Measurements from ENCODE around the gene INSC.

INSC gene

DNA sequence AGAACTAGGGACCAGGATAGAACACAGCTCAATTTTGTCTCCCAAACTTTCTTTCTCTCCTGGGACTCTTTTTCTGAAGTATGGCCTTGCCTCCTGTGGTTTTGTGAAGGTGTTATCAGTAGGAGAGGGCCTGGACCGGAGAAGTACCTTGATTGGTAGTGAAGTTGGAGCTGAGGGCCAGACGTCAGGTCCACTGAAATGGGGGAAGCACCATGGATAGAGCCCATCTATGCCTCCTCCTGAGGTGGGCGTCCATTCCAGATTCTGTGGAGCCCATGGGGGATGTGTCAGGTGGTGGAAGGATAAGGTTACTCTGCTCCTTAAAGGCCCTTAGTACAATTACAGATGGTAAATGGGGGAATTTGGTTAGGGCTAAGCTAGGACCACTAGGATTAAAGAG lies 109.7 kb downstream of the INSC start:
- no peak for DNase-seq

DNA sequence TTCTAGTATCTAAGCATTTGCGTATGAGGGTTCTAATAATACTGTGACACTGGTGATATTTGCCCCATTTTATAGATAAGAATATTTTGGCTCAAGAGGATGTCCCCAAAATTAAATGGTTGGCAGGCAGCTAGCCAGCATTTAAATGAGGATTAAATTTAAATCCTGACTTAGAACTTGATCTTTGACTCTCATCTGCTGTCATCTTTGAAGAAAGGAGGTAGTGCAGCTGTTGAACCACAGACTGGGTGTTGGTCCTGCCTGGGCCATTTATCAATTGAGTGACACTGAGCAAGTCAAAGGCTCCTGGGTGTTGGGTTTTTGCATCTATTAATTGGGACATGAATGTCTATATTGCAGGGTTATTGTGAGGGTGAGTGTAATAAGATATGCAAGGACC lies 112.3 kb downstream of the INSC start:
- no peak for DNase-seq

DNA sequence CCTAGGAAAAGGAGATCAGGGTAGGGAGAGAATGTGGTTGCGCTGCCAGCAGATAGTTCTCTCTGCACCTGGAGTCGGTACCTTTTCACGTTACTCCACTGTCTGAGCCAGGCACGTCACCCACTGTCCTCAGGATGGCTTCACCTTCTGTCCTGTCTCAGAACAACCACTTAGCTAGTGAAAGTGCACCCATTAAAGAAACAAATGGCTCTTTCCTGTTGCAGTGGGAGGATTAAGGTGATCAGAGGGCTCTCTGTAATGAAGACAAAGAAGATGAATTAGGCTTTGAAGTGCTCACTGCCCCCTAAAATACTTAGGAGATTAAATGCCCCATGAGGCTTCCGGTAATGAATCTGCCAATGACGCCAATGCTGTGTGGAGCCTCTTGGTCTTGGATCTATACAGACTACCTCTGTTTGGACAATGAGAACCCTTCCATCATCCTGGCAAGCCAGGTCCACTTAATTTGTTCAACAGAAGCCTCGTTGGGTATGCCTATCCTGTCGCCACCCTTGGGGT lies 113.7 kb downstream of the INSC start:
- no peak for DNase-seq

DNA sequence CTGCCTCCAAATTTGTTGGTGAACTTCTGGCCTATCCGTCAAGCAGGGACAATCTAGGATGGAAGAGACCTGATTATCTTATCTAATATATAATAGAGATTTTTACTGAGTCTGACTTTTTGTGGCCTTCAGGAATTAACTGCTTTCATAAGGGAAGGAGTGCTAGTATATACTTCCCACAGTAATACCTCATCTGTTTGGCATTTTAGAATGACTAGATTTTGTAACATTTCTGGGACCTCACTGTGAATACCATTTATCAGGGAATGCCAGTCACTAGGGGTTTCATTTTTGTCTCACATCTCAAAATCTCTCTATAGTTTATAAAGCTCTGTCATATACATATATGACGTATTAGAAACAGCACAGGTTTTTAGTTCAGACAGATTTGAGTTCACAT lies 114.3 kb downstream of the INSC start:
- no peak for DNase-seq

DNA sequence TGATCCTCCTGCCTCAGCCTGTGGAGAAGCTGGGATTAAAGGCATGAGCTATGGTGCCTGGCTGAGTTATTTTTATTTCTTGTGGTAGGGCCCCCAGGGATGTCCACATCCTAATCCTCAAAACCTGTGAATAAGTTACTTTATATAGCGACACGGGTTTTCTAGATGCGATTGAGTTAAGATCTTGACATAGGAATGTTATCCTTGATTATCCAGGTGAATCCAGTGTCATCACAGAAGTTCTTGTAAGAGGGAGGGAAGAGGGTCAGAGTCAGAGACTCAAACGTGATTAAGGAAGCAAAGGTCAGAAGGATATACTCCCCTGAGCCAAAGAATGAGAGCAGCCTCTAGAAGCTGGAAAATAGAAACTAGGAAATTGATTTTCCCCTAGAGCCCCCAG lies 117.8 kb downstream of the INSC start:
- no peak for DNase-seq

DNA sequence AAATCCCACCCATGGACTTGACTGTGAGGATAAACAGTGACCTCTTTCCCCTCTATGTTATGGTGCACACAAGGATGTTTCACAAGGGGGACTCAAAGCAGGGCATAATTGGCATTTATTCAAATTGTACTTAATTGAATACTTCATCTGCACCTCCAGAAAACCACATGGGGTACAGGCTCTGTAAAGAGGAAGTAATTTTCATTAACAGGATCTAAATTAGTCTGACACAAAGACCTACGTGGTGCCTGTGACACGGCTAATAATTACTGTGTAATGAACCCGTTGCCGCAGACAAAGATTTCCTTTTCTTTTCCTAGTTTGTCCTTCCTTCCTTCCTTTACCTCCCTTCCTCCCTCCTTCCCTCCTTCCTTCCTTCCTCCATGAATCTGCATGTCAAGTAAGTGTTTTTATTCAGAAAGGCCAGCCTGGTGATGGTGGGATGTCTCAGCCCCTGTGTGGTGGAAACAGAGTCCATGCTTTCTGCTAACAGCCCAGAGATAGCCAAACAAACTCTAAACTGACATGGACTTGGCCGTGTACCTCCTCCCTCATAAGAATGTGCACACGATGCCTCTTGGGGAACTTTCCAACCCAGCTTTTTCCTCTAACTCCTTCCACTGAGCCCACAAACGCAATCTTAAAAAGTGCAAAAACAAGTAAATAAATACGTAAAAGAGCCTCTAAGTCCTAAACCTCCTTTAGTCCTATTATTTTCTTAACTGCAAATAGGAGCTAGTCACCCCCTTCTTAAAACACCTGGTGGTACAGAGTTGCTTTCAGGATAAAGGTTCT lies 118.8 kb downstream of the INSC start:
- no peak for DNase-seq

DNA sequence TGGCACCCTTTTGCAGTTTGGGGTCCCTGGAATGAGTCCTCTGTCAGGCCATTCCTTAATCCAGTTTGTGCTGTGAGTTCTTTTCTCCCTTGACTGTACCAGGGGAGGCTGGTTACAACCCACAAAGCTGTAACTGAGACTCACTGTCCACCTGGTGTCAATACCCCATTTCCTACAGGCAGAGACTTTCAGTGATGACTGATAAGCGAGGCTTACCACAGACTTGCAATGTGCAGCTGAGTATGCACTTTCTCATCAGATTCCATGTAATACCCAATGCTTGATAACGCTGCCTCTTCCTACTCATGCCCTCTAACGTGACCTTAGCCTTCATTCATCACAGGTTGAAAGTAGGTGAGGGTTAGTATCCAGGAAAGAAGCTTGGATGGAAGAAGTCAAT lies 120.1 kb downstream of the INSC start:
- DNase-seq = no peak

DNA sequence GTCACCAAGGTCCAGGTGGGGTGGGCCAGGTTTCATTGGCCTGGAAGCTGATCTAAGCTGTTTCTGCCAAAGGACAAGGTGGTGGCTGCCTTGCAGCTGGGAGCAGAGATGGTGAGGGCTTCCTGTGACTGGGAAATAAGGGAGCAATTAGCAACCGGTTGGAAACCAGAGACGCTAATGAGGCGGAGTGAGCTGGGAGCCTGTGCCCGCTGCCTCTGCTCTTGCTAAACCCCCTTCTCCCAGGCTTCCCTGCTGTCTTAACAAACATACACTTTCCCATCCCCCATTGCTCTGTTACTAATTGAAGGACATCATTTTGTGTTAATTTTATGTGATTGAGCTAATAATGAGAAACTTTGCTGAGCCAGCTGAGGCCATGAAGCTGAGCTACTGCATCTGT lies 121.8 kb downstream of the INSC start:
- DNase-seq = no peak

DNA sequence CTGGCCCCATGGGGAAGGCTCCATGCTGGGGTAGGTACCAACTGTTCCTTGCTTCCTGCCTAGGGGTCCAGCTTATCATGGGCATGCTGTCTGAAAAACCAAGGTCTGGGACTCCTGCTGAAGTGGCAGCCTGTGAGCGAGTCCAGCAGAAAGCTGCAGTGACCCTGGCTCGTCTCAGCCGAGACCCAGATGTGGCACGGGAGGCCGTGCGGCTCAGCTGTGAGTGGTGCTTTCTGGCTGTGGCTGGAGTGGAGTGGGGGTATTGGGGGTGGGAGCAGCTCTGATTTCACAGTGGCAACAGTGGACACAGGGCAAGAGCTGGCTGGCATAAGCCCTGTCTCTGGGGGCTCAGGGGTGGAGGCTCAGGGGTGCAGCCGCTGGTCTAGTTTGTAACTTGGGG lies 124.1 kb downstream of the INSC start:
- no peak for DNase-seq

DNA sequence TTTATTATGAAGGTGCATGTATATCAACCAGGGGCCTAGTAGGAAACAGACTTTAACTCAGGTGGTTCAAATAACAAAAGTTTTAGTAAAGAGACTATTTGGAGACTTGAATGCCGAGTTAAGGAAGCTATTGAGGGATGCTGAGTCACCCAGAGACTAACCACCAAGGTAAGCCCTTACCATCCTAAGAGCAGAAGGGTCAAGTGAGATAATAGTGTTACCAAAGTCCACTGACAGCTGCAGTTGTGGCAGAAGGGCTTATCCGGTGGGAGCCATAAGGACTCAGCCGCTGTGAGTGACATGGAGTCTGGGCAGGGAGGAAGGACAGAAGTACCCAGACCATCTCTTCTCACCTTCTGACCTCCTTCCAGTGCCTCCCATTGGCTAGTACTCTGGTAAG lies 134.0 kb downstream of the INSC start:
- no peak for DNase-seq

DNA sequence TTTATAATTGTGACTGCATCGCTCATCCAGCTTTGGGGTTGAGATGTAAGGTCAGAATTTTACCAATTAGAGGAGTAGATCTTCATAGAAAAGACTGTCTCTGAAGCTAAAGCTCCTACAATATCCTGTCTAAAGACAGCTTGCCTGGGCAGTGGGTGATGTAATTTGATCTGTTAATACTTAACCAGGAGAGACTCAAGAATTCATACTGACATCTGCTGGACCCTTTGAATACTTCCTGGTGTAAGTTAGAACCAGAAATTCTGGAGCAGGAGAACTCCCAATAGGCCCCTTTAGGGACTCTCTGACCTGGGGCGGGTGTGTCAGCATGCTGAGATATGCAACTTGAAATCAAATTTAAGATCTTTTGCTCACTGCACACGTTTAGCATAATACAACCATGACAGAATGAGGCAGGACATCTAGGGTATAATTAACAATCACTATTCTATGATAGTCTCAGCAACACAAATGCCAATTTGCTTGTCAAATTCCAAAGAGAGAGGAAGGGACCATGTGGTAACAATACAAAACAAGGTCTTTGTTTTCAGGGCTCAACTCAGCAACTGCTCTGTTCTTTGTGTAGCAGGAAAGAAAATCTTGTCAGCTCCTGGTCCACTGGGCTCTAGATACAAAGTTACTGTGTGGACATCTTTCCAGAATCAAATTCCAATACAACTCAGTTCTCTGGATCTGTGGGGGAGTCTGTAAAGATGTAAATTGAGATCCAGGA lies 143.9 kb downstream of the INSC start:
- no peak for DNase-seq

DNA sequence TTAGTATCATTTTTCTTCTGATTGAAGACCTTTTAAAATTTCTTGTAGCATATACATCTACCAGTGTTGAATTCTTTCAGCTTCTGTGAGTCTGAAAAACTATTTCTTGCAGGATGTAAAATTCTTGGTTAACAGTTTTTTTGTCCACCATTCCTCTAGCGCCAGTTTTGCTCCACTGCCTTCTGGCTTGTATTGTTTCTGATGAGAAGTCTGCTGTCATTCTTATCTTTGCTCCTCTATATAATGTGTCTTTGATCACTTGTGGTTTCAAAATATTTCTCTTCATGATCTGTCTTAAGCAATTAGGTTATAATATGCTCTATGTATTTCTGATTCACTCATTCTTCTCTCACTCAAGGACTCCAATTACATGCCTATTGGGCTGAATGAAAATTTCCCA lies 152.3 kb downstream of the INSC start:
- DNase-seq = no peak

DNA sequence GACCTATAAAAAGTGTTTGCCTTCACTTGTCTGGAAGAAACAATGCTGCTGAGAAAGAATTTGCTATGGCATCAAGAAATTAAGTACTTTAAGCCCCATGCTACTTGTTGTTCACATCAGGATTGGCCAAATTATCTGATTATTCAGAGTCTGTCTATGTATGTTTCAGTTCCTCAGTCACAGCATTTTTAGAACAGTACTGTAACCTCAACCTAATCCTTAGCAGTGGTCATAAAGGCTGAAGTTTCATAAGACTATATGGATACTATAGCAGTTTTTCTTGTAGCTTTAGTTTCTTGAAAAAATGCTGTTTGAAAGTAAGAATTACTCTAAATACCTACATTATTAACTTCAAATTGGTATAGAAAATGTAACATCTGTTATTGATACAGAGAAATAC lies 153.9 kb downstream of the INSC start:
- DNase-seq = no peak

DNA sequence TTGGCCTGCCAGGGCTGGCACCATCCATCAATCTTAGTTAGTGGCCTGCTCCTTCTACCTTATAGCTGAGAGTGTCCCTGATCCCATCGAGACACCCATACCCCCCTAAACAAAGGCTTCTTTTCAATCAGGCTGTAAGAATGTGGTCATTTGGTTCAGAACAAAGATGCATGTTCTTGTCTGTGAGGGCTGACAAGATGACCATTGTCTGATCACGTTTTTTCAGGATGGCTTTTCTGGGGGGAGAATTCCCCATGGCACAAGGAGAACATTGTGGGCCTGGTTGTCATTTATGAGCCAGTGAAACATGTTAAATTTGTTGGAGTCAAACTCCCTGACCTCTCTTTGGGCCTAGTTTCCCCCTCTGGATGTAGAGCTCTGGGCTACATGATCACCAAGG lies 160.4 kb downstream of the INSC start:
- DNase-seq = no peak

DNA sequence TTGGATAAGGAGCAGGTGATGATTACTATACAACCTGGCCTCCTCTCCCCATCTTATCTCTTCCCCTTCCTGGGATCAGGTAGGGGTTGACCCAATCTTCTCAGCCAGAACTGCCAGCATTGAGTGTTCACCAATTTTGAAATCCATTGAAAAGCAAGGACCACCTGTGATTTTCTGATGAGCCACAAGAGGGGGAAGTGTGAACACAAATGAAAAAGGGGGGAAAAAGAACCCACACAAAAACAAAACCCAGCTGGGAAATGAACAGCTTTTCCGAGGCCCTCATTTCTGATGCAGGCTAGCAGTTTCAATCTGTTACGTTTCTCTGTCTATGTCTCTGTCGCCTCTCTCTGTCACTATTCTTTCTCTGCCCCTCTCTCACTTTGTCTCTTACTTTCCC lies 161.9 kb downstream of the INSC start:
- DNase-seq = no peak

DNA sequence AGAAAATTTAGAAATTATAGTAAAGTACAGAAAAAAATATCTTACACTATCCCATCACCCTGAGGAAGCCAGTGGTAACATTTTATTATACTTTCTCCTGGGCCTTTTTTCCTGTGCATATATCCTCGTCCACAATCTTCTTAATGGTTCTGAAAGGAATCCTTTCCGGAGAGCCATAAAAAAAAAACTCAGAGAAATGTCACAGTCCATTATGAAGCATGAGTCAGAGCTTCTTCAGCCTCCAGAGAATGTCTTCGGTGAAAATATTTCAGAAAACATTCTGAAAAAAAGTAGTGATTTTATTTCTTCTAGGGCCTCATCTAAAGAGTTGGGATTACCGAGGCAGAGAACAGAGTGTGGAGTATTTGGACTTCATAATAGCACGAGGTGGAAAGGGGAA lies 163.4 kb downstream of the INSC start:
- DNase-seq = no peak

DNA sequence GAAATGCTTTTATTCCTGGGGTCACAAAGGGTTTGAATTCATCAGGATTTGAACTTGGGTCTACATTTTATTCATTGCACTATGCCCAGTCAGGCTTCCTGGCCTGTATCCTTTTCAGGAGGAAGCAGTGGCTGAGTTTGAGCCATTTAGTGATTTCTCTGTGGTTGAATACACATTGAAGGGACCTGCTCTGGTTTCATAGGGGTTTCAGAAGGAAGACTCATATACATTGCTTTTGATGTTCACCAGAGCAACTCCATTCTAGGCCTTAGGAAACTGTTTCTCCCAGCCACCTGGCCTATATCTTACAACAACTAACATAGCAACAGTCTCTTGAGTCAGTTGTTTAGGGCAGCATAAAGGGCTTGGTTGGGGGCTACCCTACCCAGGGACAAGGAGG lies 165.7 kb downstream of the INSC start:
- DNase-seq = no peak

DNA sequence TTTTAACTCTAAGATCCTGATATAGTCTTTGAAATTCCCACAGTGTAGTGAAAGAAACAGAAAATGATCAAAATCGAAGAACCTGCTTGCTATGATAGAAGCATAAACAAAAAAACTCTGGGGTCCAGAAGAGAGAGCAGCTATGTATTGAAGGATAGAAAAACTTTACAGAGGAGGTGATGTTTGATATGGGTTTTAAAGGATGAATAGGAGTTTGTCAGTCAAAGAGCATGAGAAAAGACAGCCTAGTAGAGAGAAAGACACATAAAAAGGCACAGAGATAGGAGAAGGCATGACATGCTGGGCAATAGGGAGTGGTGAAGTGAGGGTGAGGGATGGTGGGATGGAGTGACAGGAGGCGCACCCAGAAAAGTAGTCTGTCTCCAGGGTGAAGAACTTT lies 168.0 kb downstream of the INSC start:
- no peak for DNase-seq

DNA sequence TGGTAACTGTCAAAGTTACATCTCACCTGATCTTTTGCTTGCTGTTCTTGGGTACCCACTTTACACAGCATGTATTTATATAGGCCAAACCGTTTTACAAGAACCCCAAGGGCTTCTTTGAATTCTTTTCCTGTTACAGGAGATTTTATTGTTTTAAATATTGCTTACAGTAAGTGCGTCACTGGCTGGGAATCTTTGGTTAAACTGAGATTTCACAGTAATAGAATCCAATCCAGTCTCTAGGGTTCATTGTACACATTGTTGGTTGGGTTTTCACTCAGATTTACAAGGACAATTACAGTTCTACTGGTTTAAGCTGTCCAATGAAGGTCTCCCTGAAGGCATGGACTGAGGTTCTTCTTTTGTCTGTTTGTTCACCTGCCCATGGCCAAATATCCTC lies 171.7 kb downstream of the INSC start:
- DNase-seq = no peak

DNA sequence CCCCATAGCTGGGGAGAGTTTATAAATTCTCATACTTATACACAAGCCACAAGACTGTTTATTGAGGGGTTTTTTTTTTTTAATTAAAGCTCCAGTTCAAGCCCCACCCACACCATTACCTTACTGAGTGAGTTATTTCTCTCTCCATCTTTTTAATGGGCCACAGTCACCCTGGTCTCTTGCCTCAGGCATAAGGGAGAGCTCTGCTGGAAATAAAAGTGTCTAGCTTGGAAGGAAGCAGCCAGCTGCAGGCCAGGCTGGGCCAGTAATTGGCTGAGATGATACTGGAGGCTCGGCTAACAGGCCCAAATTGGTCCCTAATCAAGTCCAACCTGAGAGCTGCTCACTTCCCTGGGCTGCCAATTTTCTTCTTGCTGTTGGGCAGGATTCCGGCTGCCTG lies 174.1 kb downstream of the INSC start:
- no peak for DNase-seq

DNA sequence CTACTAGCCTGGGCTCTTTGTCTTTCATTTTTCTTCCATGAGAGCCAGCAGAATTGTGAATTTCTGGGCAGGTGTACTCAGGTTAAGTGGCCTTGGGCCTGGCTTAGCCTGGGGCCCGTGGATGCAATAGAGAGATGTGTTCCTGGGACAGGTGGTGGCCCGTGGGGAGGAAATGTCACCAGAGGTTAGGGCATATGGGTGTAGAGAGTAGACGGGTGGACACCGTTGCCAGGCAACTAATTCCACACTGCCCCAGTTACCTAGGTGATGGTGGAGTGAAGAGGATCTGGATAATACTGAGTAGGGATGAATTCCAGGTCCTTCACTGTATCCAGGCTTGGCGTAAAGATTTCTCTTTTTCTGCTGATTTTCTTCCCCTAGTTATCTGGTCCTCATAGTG lies 175.0 kb downstream of the INSC start:
- no peak for DNase-seq

DNA sequence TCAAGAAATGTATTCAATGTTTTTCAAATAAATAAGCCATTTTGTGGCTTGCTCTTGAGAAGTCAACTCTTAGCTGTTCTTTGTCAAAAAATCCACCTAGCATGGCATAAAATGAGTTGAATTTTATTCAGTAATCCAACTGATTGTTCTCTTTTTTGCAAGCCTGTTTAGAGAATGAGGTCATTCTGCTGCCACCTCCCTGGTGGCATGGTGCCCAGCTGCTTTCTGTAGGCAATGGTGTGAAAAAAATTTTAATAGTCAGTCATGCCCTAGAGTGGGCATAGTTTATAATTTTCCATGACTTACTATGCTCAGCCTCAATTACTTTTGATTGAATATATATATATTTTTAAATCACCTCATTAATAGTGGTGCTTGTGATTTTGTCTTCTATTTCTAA lies 177.2 kb downstream of the INSC start:
- no peak for DNase-seq

DNA sequence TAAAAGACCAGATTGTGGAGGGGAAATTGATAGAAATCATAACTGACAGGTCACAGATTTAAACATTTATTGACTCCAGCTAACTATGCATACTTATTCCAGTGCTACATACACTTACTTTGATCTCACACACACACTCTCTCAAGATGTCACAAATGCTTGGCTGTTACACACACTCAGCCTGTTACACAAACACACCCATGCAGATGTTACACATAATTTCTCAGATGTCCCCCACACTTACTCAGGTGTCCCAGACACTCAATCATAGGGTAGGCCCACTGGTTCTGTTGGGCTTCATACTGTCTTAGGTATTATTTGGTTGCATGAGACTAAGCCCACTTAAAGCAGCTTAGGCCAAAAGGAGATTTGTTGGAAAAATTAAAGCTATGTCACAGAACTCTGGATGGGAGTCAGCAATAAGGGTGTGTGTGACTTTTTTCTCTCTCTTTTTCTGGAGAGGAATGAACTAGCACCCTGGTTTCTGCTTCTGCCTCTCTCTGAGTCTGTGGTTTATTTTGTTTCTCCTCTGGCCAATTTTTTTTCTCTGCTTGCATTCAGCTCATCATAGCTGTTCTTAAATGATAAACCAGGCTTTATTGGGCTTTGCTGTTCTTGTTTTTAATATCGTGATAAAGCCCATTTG lies 179.4 kb downstream of the INSC start:
- DNase-seq = no peak

DNA sequence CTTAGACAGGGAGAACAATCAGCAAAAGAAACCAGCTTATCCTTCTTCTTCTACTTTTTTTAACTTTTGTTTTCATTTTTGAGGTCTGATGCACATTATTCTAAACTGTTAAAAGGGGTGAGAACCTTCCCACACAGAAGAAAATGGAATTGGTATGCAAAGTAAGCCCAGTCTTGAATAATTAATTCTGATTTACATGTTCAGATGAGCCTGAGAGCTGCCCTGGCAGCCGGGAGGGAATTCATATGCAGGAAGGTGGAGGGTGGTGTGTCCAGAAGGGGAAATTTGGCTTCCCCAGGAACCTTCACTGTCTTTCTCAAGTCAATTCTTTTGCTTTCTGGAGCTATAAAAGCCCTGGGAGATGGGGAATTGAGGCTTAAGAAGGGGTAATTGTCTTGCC lies 181.0 kb downstream of the INSC start:
- no peak for DNase-seq
